ENCODE results near the gene XPO6. TPM values are rescaled to one million over a fixed set of nuclear protein-coding genes. Genes with fewer than 3 reads are reported as not detected.

XPO6 gene
- total RNA-seq, 2 donors from 2014 or later, result 212 to 386 TPM

- Mint-ChIP-seq H3K27me3 (no peaks in the 10 kb centered on the region), H3K36me3 (peaks cover 29% of the 10 kb centered on the region), H3K4me3 (no peak overlapping the region), H3K9me3 (no peaks in the 10 kb centered on the region), H3K27ac (peak overlapping the region in 1 of 2 donors; percentile 8), H3K4me1 (ENCODE audit: low read depth in 2 of 2) (peaks cover 34 to 45% of the 10 kb centered on the region in 2 donors)
- ATAC-seq, result no peak
- DNase-seq (ENCODE audit: low spot score), result no peak
Measured at GRCh38 chr16:28168991-28169554, 42.7 kb downstream of the XPO6 start.

- H3K36me3 Mint-ChIP-seq, result peaks cover 27% of the 10 kb centered on the region
- no peak for ATAC-seq
Measured at GRCh38 chr16:28167730-28168129, 44.0 kb downstream of the XPO6 start.

GRCh38 chr16:28167221-28167620 is 44.5 kb downstream of the XPO6 start:
- Mint-ChIP-seq H3K36me3 (peaks cover 24% of the 10 kb centered on the region), H3K27ac (peak overlapping the region; percentile 32 to 65), H3K27me3 (no peaks in the 10 kb centered on the region), H3K4me3 (peak overlapping the region; percentile 38), H3K9me3 (no peaks in the 10 kb centered on the region), H3K4me1 (ENCODE audit: low read depth in 2 of 2) (peaks cover 40 to 55% of the 10 kb centered on the region in 2 donors)
- ATAC-seq (no peak), DNase-seq (ENCODE audit: low spot score) (no peak)

More at GRCh38 chr16:28167730-28168129, 44.0 kb downstream of the XPO6 start:
- Mint-ChIP-seq H3K9me3 (no peaks in the 10 kb centered on the region), H3K27me3 (no peaks in the 10 kb centered on the region), H3K4me3 (peak overlapping the region; percentile 38), H3K4me1 (ENCODE audit: low read depth in 2 of 2) (peaks cover 42 to 55% of the 10 kb centered on the region in 2 donors), H3K27ac (peak overlapping the region; percentile 32 to 65)
- DNase-seq (ENCODE audit: low spot score), result no peak

GRCh38 chr16:28166394-28167208 is 45.2 kb downstream of the XPO6 start:
- ATAC-seq (peak; percentile 91 to 93), DNase-seq (ENCODE audit: low spot score) (no peak)
- Mint-ChIP-seq H3K27ac (peak overlapping the region; percentile 32 to 65), H3K9me3 (no peaks in the 10 kb centered on the region), H3K4me1 (ENCODE audit: low read depth in 2 of 2) (peaks cover 40 to 55% of the 10 kb centered on the region in 2 donors), H3K27me3 (no peaks in the 10 kb centered on the region), H3K4me3 (peak overlapping the region; percentile 38), H3K36me3 (peaks cover 19% of the 10 kb centered on the region)

GRCh38 chr16:28165598-28165997 is 46.2 kb downstream of the XPO6 start:
- DNase-seq (ENCODE audit: low spot score) (no peak), ATAC-seq (no peak)
- H3K4me3 Mint-ChIP-seq, result peak overlapping the region; percentile 55
- no peaks in the 10 kb centered on the region for H3K27me3 Mint-ChIP-seq
- peak overlapping the region; percentile 32 to 65 for H3K27ac Mint-ChIP-seq
- H3K9me3 Mint-ChIP-seq, result no peaks in the 10 kb centered on the region
- peaks cover 43 to 64% of the 10 kb centered on the region in 2 donors for H3K4me1 Mint-ChIP-seq (ENCODE audit: low read depth in 2 of 2)
- peaks cover 19% of the 10 kb centered on the region for H3K36me3 Mint-ChIP-seq

- Mint-ChIP-seq H3K4me1 (ENCODE audit: low read depth in 2 of 2) (peaks cover 45 to 66% of the 10 kb centered on the region in 2 donors), H3K9me3 (no peaks in the 10 kb centered on the region), H3K4me3 (no peak overlapping the region), H3K36me3 (peaks cover 19% of the 10 kb centered on the region), H3K27ac (peak overlapping the region; percentile 65 to 83), H3K27me3 (no peaks in the 10 kb centered on the region)
- DNase-seq (ENCODE audit: low spot score), result no peak
- no peak for ATAC-seq
Measured at GRCh38 chr16:28164140-28164539, 47.6 kb downstream of the XPO6 start.

- DNase-seq (ENCODE audit: low spot score), result no peak
- H3K4me3 Mint-ChIP-seq, result peak overlapping the region; percentile 38
- ATAC-seq, result no peak
- peak overlapping the region; percentile 65 to 83 for H3K27ac Mint-ChIP-seq
- peaks cover 45 to 68% of the 10 kb centered on the region in 2 donors for H3K4me1 Mint-ChIP-seq (ENCODE audit: low read depth in 2 of 2)
- no peaks in the 10 kb centered on the region for H3K27me3 Mint-ChIP-seq
- peaks cover 18% of the 10 kb centered on the region for H3K36me3 Mint-ChIP-seq
- H3K9me3 Mint-ChIP-seq, result no peaks in the 10 kb centered on the region
Measured at GRCh38 chr16:28163699-28164098, 48.1 kb downstream of the XPO6 start.

- DNase-seq (ENCODE audit: low spot score) (no peak), ATAC-seq (no peak)
- peaks cover 19% of the 10 kb centered on the region for H3K36me3 Mint-ChIP-seq
- H3K27me3 Mint-ChIP-seq, result no peaks in the 10 kb centered on the region
- H3K9me3 Mint-ChIP-seq, result no peaks in the 10 kb centered on the region
- peak overlapping the region; percentile 60 to 83 for H3K27ac Mint-ChIP-seq
- H3K4me3 Mint-ChIP-seq, result no peak overlapping the region
- peaks cover 49 to 74% of the 10 kb centered on the region in 2 donors for H3K4me1 Mint-ChIP-seq (ENCODE audit: low read depth in 2 of 2)
Measured at GRCh38 chr16:28162326-28162877, 49.4 kb downstream of the XPO6 start.

GRCh38 chr16:28161626-28162025 is 50.1 kb downstream of the XPO6 start:
- Mint-ChIP-seq H3K36me3 (peaks cover 12% of the 10 kb centered on the region), H3K4me3 (no peak overlapping the region), H3K4me1 (ENCODE audit: low read depth in 2 of 2) (peaks cover 41 to 66% of the 10 kb centered on the region in 2 donors), H3K27ac (peak overlapping the region; percentile 60 to 73), H3K27me3 (no peaks in the 10 kb centered on the region), H3K9me3 (no peaks in the 10 kb centered on the region)
- no peak for ATAC-seq
- DNase-seq (ENCODE audit: low spot score), result no peak

- Mint-ChIP-seq H3K36me3 (peaks cover 21% of the 10 kb centered on the region), H3K9me3 (no peaks in the 10 kb centered on the region), H3K27me3 (no peaks in the 10 kb centered on the region), H3K4me3 (no peak overlapping the region), H3K27ac (peak overlapping the region in 1 of 2 donors; percentile 55), H3K4me1 (ENCODE audit: low read depth in 2 of 2) (peaks cover 31 to 39% of the 10 kb centered on the region in 2 donors)
- no peak for ATAC-seq
- no peak for DNase-seq (ENCODE audit: low spot score)
Measured at GRCh38 chr16:28158136-28158535, 53.6 kb downstream of the XPO6 start.

- Mint-ChIP-seq H3K27ac (peak overlapping the region; percentile 35 to 63), H3K4me3 (no peak overlapping the region)
- ATAC-seq, result no peak
Measured at GRCh38 chr16:28156056-28156680, 55.6 kb downstream of the XPO6 start.

GRCh38 chr16:28155293-28155692 is 56.5 kb downstream of the XPO6 start:
- H3K36me3 Mint-ChIP-seq, result peaks cover 37% of the 10 kb centered on the region
- H3K4me3 Mint-ChIP-seq, result no peak overlapping the region
- ATAC-seq (no peak), DNase-seq (ENCODE audit: low spot score) (no peak)
- no peak overlapping the region for H3K27ac Mint-ChIP-seq
- H3K9me3 Mint-ChIP-seq, result no peaks in the 10 kb centered on the region
- peaks cover 24 to 28% of the 10 kb centered on the region in 2 donors for H3K4me1 Mint-ChIP-seq (ENCODE audit: low read depth in 2 of 2)
- H3K27me3 Mint-ChIP-seq, result no peaks in the 10 kb centered on the region

More at GRCh38 chr16:28156056-28156680, 55.6 kb downstream of the XPO6 start:
- Mint-ChIP-seq H3K4me1 (ENCODE audit: low read depth in 2 of 2) (peaks cover 19 to 28% of the 10 kb centered on the region in 2 donors), H3K27me3 (no peaks in the 10 kb centered on the region), H3K36me3 (peaks cover 28% of the 10 kb centered on the region), H3K9me3 (no peaks in the 10 kb centered on the region)
- no peak for DNase-seq (ENCODE audit: low spot score)

- Mint-ChIP-seq H3K9me3 (no peaks in the 10 kb centered on the region), H3K27ac (peak overlapping the region; percentile 2 to 22), H3K36me3 (peaks cover 51% of the 10 kb centered on the region), H3K4me1 (ENCODE audit: low read depth in 2 of 2) (peaks cover 37 to 40% of the 10 kb centered on the region in 2 donors), H3K27me3 (no peaks in the 10 kb centered on the region), H3K4me3 (no peak overlapping the region)
- DNase-seq (ENCODE audit: low spot score) (no peak), ATAC-seq (no peak)
Measured at GRCh38 chr16:28151180-28151579, 60.6 kb downstream of the XPO6 start.
